T47D (cell line): ENCODE results near the gene SLC13A2.

Experiments used
- DNase-seq, 2 experiments: peaks; one replicate each; pipeline versions ENCODE4 v3.0.0 to v3.0.0-alpha.2; 2011 to 2012; ENCODE audit warnings: low read depth in 1 of 2, low spot score in 1 of 2
- JUND ChIP-seq: IDR thresholded peaks from 2 replicates; pipeline ENCODE4 v1.6.1; 2012; ENCODE audit warnings: low read depth
- in situ Hi-C: cut with HindIII; loops from 2 replicates; pipeline ENCODE4 v1.10.0; 2016; ENCODE audit warnings: low sequenced_read_pairs, low pct_unique_long_range_greater_than_20kb

SLC13A2 gene

DNA sequence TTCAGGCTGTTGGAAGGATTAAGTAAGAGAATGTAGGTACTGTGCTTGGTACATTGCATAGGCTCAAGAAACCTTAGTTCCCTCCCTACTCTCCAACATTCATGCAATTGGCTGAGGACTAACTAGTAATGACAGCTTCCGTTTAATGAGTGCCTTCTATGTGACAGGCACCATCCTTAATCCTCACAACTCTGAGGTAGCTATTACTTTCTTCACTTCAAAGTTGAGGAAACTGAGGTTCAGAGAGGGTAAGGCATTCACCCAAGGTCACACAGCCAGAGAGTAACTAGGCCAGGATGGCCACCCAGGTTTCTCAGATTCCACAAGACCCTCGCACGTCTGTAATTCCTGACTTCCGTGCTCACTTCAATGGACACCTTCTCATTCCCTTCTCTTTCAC is 56.8 kb downstream of the SLC13A2 start:
- in situ Hi-C loops: no loop called here

DNA sequence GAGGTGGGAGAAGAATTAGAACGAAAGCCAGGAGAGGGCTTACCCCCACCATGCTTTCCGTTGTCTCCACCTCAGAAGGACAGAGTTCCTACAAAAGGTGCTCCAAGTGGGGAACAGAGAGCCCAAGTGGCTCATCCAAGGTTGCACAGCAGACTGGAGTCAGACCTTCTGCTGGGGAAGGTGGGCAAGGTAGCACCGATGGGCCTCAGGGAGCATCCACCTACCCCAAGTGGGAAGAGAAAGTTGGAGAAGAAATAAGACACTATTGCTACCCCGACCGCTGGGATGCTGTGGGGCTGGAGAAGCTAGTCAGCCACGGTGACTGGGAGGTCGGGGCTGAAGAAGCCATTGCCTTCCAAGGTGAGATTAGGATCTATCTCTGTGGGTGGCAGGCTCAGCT is 57.5 kb downstream of the SLC13A2 start:
- in situ Hi-C loops: no loop called here
- no peak for DNase-seq
- no peak for TF ChIP-seq JUND

More for the DNA sequence above, 56.8 kb downstream of the SLC13A2 start:
- no peak for DNase-seq
- no peak for TF ChIP-seq JUND

DNA sequence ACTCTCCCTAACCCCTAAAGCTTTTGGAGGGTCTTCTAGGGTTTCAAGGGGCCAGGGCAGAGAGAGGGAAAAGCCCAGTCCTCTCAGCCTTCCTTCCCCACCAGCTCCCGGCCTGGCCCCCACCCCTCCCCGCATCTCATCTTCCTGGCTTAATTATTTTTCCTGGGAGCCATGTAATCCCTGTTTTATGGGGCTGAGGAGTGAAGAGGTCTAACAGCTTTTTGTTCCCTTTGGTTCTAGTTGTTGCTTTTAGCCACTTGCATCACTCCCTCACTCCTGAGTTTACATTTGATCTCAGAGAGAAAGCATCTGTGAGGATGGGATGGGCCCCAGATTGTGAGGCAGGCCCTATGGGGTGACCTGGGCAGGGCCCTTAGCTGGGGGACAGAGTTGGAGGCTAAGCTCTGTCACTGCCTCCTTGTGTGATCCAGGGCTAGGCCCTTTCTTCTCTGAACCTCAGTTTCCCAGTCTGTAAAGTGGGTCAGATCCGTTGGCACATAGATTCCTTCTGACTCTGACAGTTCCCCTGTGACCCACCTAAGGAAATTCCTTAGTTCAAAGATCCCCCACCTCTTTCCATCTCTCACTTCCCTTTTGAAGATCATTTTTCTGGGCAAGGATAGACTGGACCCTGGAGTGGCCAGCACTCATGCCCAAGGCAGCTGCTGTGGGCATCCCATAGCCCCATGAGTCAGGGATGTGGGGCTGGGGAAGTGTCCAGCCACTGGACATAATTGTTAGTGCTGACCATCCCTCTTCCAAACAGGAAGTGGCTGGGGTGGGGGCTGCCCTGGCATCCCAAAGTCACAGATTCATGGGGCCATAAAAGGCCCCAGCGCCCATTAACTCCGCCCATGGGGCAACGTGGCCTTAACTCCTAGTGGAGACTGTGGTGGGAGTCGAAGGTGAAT is 58.9 kb downstream of the SLC13A2 start:
- in situ Hi-C loops: no loop called here
- TF ChIP-seq JUND: no peak
- no peak for DNase-seq

DNA sequence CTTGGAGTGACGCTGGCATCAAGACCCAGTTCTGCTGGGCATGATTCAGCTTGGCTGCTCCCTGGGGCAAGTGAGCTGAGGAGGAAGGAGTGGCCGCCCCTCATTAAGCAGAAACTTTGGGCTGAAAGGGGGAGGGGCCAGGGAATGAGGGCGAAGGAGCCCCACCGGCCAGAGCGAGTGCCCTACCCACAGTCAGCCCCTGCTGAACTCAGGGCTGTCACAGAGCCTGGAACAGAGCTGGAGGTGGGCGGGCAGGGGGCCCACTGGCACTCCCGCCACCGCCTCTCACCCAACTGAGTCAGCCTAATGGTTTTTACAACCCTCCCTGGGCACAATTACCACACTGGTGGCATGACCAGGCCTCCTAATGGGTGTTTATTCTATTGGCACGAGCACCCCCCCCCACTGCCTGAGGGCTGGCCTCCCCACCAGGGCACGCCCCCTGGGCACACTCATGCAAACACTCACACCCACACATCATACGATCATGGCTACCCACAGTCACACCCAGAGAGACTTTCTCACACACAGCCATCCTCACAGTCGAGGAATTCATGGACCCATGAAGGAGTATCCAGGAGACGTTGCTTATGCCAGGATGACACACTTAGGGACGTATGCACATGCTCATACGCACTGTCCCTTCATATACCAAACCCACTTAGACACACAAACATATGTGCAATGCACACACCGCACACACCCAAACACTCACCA is 59.8 kb downstream of the SLC13A2 start:
- in situ Hi-C loops: no loop called here
- TF ChIP-seq JUND: no peak
- DNase-seq: no peak

DNA sequence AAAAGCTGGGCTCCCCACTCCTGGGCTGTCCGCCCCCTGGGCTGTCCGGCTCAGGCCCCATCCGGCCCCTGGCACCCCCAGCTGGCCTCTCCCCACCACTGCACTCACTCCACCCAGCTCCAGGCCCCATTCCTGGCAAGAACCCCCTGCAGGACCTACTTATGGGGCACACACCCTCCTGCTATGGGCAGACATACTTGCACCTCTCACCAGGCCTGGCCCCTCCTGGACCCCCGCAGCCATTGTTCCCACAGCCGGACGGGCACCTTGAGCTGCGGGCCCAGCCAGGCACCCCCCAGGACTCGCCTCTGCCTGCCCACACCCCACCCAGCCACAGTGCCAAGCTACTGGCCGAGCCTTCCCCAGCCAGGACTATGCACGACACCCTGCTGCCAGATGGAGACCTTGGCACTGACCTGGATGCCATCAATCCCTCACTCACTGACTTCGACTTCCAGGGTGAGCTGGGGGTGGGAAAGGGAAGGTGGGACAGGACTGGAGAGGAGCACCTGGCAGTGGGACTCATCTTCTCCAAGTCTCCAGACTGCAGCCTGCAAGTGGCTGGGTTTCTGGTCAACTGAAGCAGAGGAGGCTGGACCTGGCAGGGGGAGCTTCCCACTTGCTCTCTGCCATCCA is 61.4 kb downstream of the SLC13A2 start:
- DNase-seq: no peak
- no peak for TF ChIP-seq JUND
- in situ Hi-C loops: no loop called here

DNA sequence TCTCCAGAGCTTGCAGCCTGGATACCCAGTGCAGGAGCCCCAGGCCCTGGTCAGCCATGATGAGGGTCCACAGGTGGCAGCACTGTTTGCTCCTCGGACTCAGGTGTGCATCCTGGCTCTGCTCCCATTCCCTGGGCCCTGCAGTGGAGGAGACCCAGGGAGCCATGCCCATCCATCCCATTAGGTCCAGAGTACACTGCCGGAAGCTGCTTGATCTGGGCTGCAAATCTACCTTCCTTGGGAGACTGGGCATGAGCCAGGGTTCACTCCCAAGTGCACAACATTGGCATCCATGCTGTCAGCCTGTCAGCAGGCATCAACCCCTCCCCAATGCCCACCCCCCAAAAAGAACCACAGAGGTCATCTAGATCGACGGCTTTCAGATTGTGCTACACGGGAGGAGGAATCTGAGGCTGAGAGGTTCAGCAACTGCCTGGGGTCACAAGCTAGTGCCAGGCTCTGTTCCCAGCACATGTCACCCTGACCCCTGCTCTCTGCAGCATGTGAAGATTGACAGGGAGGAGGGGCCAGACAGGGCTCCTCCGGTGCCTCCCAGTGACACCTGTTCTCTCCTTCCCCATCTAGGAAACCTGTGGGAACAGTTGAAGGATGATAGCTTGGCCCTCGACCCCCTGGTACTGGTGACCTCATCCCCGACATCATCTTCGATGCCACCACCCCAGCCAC is 63.2 kb downstream of the SLC13A2 start:
- no peak for TF ChIP-seq JUND
- in situ Hi-C loops: no loop called here
- peak in 1 of 2 experiments; percentile 82 for DNase-seq

DNA sequence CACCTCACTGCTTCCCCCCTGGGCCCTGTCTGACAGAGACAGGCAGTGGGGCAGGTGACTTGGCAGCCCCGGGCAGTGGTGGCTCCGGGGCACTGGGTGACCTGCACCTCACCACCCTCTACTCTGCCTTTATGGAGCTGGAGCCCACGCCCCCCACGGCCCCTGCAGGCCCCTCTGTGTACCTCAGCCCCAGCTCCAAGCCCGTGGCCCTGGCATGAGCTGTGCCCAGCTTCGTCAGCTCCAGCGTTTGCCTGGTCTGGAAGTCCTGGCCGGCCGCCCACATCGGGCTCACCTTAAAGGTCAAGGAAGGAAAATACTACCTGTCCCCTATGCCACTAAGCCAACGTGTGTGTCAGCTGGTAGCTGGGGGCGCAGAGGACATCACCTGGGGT is 63.8 kb downstream of the SLC13A2 start:
- no peak for DNase-seq
- in situ Hi-C loops: no loop called here
- TF ChIP-seq JUND: no peak

DNA sequence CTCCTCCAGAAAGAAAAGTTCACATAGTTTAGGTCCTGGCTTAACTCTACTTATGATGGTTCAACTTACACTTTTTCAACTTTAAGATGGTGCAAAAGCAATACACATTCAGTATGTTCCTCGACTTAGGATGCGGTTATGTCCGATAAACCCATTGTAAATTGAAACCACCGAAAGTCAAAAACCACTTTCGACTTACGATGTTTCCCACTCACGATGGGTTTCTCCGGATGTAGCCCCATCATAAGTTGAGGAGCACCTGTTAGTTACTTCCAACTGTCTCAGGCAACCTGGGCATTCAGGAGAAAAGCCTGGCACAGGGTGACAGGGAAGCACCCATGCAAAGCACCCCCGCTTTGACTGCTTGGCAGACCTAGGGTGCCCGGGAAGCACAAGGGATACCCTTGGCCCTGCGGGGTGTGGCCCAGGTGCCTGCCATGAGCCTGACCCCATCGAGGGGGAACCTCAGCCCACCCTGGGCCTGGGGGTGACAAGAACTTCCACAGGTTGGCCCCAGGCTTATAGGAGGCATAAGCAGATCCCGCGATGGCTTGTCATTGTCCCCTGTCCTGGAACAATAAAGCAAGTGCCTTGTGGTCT is 65.0 kb downstream of the SLC13A2 start:
- no peak for TF ChIP-seq JUND
- DNase-seq: no peak
- in situ Hi-C loops: no loop called here

DNA sequence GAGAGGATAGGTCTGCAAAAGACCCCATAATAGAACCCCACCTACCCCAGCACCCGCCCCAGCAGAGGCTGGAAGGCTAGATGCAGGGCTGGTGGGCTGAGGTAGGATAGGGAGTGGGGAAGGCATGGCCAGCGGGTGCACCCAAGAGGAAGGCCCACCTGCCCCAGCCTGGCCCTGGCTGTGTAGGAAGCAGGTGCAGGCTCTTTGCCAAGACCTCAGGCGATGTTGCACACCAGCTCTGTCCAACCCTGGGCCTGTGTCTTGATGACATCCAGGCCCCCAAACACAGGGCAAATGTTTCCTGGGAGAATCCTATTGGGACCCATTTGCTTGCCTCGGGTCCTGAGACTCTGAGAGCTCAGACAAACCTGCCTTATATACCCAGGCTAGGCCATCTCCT is 66.8 kb downstream of the SLC13A2 start:
- in situ Hi-C loops: no loop called here
- DNase-seq: peak in 1 of 2 experiments; percentile 60
- no peak for TF ChIP-seq JUND

DNA sequence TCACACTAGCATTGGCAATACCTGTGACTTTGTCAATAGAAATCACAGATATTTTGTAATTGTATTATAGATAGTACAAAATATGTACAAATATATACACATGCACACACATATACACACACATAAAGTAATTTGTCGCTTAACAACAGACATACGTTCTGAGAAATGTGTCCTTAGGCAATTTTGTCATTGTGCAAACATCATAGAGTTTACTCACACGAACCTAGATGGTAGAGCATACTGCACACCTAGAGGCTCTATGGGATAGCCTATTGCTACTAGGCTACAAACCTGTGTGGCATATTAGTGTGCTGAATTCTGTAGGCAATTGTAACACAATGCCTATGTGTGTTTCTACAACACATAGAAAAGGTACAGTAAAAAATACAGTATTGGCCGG is 68.0 kb downstream of the SLC13A2 start:
- in situ Hi-C loops: no loop called here
- TF ChIP-seq JUND: no peak
- peak in 1 of 2 experiments; percentile 77 for DNase-seq

DNA sequence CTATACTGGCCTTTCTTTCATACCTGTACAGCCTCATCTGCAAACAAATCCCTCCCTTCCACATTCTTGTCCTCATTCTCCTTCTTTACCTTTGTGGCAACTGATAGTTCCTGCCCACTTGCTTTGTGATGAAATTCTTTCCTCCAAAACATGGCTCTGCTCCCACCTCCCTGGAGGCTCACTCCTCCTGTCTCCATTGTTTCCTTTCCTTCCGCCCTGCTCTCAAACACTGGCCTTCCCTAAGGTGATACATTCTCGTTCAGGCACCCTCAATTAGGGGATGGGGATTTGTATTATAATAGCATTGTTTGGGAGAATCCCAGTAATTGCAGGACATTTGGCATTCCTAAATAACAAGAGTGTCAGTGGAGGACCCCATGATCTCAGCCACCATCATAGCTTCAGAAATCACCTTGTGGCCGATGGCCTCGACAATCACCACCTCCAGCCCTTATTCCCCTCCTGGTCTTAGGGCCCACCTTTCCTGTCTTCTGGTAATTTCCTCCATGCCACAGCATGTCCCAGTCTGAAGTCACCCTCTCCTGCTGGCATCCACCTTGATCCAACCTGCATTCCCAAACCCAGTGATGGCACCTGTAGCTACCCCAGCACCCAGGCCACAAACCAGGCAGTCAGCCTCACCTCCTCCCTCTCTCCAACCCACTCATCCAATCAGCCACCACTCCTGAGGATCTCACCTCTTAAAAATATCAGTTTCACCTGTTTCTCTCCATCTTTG is 71.1 kb downstream of the SLC13A2 start:
- DNase-seq: no peak
- TF ChIP-seq JUND: no peak
- in situ Hi-C loops: no loop called here
